Spleen (tissue), 7 donors: ENCODE measurements around the gene ALG12.

Experiments
- POLR2A ChIP-seq, 3 donors: fragments of 450-650 bp; IDR thresholded peaks; one replicate each; pipeline ENCODE4 v1.5.1; 2017; ENCODE audit warnings: antibody characterized with exemption in 3 of 3, mild to moderate bottlenecking in 1 of 3
- POLR2AphosphoS5 ChIP-seq, 3 donors: sonication (generic); formaldehyde crosslinking; IDR thresholded peaks; one replicate each; pipeline ENCODE4 v1.5.1; 2017; ENCODE audit warnings: antibody characterized with exemption in 3 of 3
- TF ChIP-seq, protein P1 (sequence below), 11 experiments: fragments of 200-600 bp in 7 of 11; fragments of 450-650 bp in 4 of 11; sonication (generic) in 4 of 11; IDR thresholded peaks in 8 of 11; conservative IDR thresholded peaks in 3 of 11; 1 replicate in 7 of 11; 2 replicates in 4 of 11; pipeline versions ENCODE4 v1.4.0 to v1.8.0; 2016 to 2021; ENCODE audit warnings: antibody characterized with exemption in 11 of 11, inconsistent platforms in 4 of 11, mild to moderate bottlenecking in 1 of 11
- donor health status: DM: no; HTN: no; CAD: no; lungs with moderate emphysema.
- donor health status: DM: no; HTN: no; CAD: no.
- donor health status: DM: no; HTN: no; CAD: no.

DNA sequence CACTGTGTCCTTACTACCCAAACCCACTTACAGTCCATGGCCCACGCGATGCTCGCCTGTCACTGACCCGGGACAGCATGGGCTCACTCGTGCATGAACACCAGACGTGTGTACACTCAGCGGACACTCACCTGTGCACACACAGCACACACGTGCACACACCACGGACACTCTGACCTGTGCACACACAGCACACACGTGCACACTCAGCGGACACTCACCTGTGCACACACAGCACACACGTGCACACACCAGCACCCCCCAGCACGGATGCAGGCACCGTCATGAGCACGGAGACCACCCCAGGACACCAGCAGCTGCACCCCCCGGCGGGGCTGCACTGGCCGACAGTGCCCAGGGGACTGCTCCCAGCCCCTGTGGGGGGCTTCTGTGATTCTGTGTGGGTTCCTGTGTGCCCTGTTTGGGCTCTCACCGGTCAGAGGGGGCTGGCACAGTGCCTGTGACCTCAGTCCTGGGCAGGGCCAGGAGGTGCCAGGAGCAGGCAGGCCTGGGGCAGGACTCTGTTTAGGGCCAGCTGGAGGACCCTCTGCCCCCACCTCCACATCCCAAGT lies 20.4 kb upstream of the ALG12 start:
- TF ChIP-seq POLR2AphosphoS5 (IDR thresholded peaks at IDR 0.05): no peak
- TF ChIP-seq, protein P1, sequence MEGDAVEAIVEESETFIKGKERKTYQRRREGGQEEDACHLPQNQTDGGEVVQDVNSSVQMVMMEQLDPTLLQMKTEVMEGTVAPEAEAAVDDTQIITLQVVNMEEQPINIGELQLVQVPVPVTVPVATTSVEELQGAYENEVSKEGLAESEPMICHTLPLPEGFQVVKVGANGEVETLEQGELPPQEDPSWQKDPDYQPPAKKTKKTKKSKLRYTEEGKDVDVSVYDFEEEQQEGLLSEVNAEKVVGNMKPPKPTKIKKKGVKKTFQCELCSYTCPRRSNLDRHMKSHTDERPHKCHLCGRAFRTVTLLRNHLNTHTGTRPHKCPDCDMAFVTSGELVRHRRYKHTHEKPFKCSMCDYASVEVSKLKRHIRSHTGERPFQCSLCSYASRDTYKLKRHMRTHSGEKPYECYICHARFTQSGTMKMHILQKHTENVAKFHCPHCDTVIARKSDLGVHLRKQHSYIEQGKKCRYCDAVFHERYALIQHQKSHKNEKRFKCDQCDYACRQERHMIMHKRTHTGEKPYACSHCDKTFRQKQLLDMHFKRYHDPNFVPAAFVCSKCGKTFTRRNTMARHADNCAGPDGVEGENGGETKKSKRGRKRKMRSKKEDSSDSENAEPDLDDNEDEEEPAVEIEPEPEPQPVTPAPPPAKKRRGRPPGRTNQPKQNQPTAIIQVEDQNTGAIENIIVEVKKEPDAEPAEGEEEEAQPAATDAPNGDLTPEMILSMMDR (IDR thresholded peaks at IDR 0.05 in 8 of 11, conservative IDR thresholded peaks at IDR 0.05 in 3 of 11): no peak
- TF ChIP-seq POLR2A (IDR thresholded peaks at IDR 0.05): no peak
